Stomach (tissue), 4 donors: ENCODE results near the gene ZDHHC7.

Source experiments
- CTCF ChIP-seq, 7 experiments: fragments of 450-650 bp in 4 of 7; fragments of 200-600 bp in 3 of 7; sonication (generic) in 3 of 7; IDR thresholded peaks; one replicate each; pipeline ENCODE4 v1.5.1; 2016 to 2019; ENCODE audit warnings: antibody characterized with exemption in 7 of 7, control low read depth in 2 of 7, mild to moderate bottlenecking in 1 of 7
- EP300 ChIP-seq: sonication (generic); formaldehyde crosslinking; IDR thresholded peaks from one replicate; pipeline ENCODE4 v1.6.1; 2017; ENCODE audit warnings: antibody characterized with exemption
- POLR2A ChIP-seq, 4 donors: fragments of 450-650 bp; IDR thresholded peaks; one replicate each; pipeline ENCODE4 v1.6.1; 2016; ENCODE audit warnings: antibody characterized with exemption in 4 of 4, control low read depth in 2 of 4, mild to moderate bottlenecking in 1 of 4, moderate library complexity in 1 of 4
- POLR2AphosphoS5 ChIP-seq, 3 donors: sonication (generic); formaldehyde crosslinking; IDR thresholded peaks; one replicate each; pipeline ENCODE4 v1.6.1; 2016; ENCODE audit warnings: antibody characterized with exemption in 3 of 3

DNA sequence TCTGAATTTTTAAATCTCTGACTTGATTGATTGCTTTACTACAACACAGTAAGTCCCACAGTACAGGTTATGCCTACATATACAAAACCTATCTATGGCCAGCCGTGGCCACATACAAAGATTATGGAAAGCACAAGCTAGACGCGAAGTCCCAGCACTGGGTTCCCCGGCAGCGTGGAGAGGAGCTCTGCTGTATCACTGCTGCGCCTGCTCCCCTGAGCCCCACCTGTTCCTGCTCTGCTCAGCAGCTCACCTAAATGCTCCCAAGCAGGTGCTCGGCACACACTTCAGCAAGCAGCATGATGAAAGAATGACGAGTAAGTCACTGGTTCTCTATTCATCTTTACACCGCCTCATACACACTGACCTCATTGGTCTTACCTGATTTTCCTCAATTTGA, 20.6 kb downstream of the ZDHHC7 start:
- TF ChIP-seq POLR2A (IDR thresholded peaks at IDR 0.05) (no peak), CTCF (IDR thresholded peaks at IDR 0.05) (no peak), POLR2AphosphoS5 (IDR thresholded peaks at IDR 0.05) (no peak), EP300 (no peak)
